Left lung (tissue), 10 donors: ENCODE data around the gene SPPL2B. TPM values are rescaled to one million over a fixed set of nuclear protein-coding genes. Genes with fewer than 3 reads are reported as not detected.
A peak's percentile ranks its signal among the peaks of the same experiment; 100 is the strongest.

Source experiments
- ATAC-seq: fragments of 200-7000 bp; cut with Tn5 transposase; one replicate; pipeline ENCODE4 v1.9.1; 2020; ENCODE audit warnings: moderate library complexity
- DNase-seq, 4 donors: peaks; one replicate each; pipeline ENCODE4 v3.0.0-alpha.2; 2013 to 2020
- H3K27ac ChIP-seq, 2 donors: fragments of 200-600 bp; sonication (generic) in 1 of 2; one replicate each; pipeline versions ENCODE4 v1.5.0 to v1.8.0; 2020 to 2021
- H3K27me3 ChIP-seq, 2 donors: fragments of 200-600 bp; sonication (generic) in 1 of 2; one replicate each; pipeline versions ENCODE4 v1.5.0 to v1.8.0; 2020 to 2021
- H3K36me3 ChIP-seq, 2 donors: fragments of 200-600 bp; sonication (generic) in 1 of 2; one replicate each; pipeline versions ENCODE4 v1.5.0 to v1.8.0; 2020 to 2021
- H3K4me1 ChIP-seq, 2 donors: fragments of 200-600 bp; one replicate each; pipeline ENCODE4 v1.8.0; 2021
- H3K4me3 ChIP-seq, 2 donors: fragments of 200-600 bp; sonication (generic) in 1 of 2; one replicate each; pipeline versions ENCODE4 v1.5.0 to v1.8.0; 2020 to 2021; ENCODE audit warnings: mild to moderate bottlenecking in 1 of 2
- H3K9me3 ChIP-seq, 2 donors: fragments of 200-600 bp; sonication (generic) in 1 of 2; one replicate each; pipeline versions ENCODE4 v1.5.0 to v1.8.0; 2020 to 2021
- intact Hi-C, 2 donors: fragments of 100-400 bp; cut with DNase I; formaldehyde crosslinking; loops; one replicate each; pipeline versions ENCODE4 v1.11.2 to v1.14.2; 2022
- polyA plus RNA-seq, 6 donors: library from polyadenylated mRNA; unstranded; fragments of 120-200 nt; gene quantifications; one replicate each; pipeline ENCODE4 v1.2.1, GENCODE V29; 2013; ENCODE audit not compliant: insufficient read length in 6 of 6
- total RNA-seq, 2 donors: library from RNA; stranded (reverse); fragmentation: NEBNext Ultra II Directional; extraction: Animal tissue kit (Norgen Biotek cat#: 25700); gene quantifications; one replicate each; pipeline ENCODE4 v1.2.1, GENCODE V29; 2021
- TF ChIP-seq, protein P1 (sequence below), 2 donors: fragments of 200-600 bp; sonication (generic) in 1 of 2; IDR thresholded peaks; one replicate each; pipeline versions ENCODE4 v1.5.0 to v1.8.0; 2021; ENCODE audit warnings: antibody characterized with exemption in 2 of 2
- donor health status: DM: no; HTN: yes; CAD: no.
- donor health status: DM: no; HTN: no; CAD: no.

SPPL2B gene
- total and polyA plus RNA-seq, 8 donors: 47.5 to 106 (median 69.7) TPM

DNA sequence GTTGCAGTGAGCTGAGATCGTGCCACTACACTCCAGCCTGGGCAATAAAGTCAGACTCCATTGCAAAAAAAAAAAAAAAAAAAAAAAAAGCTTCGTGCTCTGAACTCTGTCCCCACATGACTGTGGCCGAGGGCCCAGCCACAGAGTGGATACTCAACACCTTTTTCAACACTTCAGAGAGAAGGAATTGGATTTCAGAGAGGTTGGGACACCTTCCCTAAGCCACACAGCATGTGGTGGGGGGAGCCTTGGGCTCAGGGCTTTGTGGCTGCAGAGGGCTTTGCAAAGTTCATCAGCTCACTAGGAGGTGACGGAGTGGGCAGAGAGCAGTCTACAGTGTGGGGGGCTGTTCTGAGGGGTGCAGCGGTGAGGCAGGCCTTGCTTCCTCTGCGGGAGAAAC lies 9.6 kb upstream of the SPPL2B start:
- H3K36me3 ChIP-seq: peaks cover 0 to 29% of the 10 kb centered on the region in 2 donors
- H3K27me3 ChIP-seq: peaks cover 0 to 1% of the 10 kb centered on the region in 2 donors
- DNase-seq (no peak), ATAC-seq (no peak)
- H3K4me3 ChIP-seq: no peak overlapping the region
- intact Hi-C loops: no loop called here
- H3K9me3 ChIP-seq: peaks cover 0 to 7% of the 10 kb centered on the region in 2 donors
- H3K4me1 ChIP-seq: peaks cover 0 to 9% of the 10 kb centered on the region in 2 donors
- H3K27ac ChIP-seq: no peak overlapping the region
- TF ChIP-seq, protein P1, sequence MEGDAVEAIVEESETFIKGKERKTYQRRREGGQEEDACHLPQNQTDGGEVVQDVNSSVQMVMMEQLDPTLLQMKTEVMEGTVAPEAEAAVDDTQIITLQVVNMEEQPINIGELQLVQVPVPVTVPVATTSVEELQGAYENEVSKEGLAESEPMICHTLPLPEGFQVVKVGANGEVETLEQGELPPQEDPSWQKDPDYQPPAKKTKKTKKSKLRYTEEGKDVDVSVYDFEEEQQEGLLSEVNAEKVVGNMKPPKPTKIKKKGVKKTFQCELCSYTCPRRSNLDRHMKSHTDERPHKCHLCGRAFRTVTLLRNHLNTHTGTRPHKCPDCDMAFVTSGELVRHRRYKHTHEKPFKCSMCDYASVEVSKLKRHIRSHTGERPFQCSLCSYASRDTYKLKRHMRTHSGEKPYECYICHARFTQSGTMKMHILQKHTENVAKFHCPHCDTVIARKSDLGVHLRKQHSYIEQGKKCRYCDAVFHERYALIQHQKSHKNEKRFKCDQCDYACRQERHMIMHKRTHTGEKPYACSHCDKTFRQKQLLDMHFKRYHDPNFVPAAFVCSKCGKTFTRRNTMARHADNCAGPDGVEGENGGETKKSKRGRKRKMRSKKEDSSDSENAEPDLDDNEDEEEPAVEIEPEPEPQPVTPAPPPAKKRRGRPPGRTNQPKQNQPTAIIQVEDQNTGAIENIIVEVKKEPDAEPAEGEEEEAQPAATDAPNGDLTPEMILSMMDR (IDR thresholded peaks at IDR 0.05): no peak

DNA sequence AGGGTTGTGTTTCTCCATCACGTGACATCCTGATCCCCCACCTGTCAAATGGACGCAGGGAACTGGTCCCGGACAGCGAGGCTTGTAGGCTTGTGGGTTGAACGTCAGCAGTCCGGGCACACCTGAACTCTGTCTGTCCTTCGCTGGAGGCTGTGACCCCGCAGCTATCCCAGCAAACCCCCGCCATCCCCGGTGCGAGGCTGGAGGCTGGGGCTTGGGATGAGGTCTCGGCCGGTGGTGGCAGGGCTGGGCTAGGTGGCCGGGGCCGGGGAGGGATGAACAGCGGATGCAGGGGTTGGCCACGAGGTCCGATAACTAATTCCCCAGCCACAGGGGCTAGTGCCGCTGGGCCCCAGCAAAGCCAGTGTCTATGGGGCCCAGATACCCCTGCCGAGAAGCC lies 8.9 kb upstream of the SPPL2B start:
- peak in 1 of 4 donors; percentile 65 for DNase-seq
- intact Hi-C loops: no loop called here
- Histone ChIP-seq H3K27ac (no peak overlapping the region), H3K4me3 (no peak overlapping the region), H3K36me3 (peaks cover 0 to 35% of the 10 kb centered on the region in 2 donors), H3K9me3 (peaks cover 0 to 7% of the 10 kb centered on the region in 2 donors), H3K27me3 (no peaks in the 10 kb centered on the region), H3K4me1 (peaks cover 0 to 9% of the 10 kb centered on the region in 2 donors)
- TF ChIP-seq, protein P1 (IDR thresholded peaks at IDR 0.05): no peak
- ATAC-seq: no peak

DNA sequence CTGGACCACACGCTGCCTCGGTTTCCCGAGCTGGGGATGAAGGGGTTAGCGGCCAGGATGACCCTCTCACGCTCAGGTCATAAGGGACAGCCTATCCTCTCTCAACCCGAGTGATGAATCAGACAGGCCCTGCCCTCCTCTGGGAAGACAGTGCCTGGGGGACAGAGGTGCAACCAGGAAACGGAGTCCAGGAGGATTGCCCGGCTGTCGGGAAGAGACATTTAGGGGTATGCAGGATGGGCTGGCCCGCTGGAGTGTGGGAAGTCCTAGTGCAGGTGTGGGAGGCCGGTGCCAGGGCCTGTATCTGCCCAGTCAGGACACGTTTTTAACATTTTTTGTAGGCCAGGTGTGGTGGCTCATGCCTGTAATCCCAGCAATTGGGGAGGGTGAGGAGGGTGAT lies 8.4 kb upstream of the SPPL2B start:
- H3K9me3 ChIP-seq: peaks cover 0 to 4% of the 10 kb centered on the region in 2 donors
- no peaks in the 10 kb centered on the region for H3K27me3 ChIP-seq
- intact Hi-C loops: no loop called here
- ATAC-seq (no peak), DNase-seq (no peak)
- peaks cover 0 to 40% of the 10 kb centered on the region in 2 donors for H3K36me3 ChIP-seq
- peaks cover 0 to 9% of the 10 kb centered on the region in 2 donors for H3K4me1 ChIP-seq
- TF ChIP-seq, protein P1 (IDR thresholded peaks at IDR 0.05): no peak
- H3K27ac ChIP-seq: no peak overlapping the region
- no peak overlapping the region for H3K4me3 ChIP-seq

DNA sequence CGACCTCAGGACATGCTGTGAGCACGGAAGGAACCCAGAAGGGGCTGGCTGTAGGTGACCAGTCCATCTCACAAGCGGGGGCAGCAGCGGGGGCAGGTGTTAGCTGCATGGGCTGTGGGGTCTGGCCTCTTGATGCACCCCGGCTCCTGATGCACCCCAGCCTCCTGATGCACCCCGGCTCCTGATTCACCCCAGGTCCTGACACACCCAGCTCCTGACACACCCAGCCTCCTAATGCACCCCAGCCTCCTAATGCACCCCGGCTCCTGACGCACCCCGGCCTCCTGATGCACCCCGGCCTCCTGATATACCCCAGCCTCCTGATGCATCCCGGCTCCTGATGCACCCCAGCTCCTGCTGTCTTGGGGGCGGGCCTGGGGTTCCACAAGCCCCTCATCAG lies 7.5 kb upstream of the SPPL2B start:
- Histone ChIP-seq H3K9me3 (no peaks in the 10 kb centered on the region), H3K27me3 (no peaks in the 10 kb centered on the region), H3K27ac (no peak overlapping the region), H3K4me3 (no peak overlapping the region), H3K4me1 (peaks cover 0 to 13% of the 10 kb centered on the region in 2 donors), H3K36me3 (peaks cover 0 to 49% of the 10 kb centered on the region in 2 donors)
- TF ChIP-seq, protein P1 (IDR thresholded peaks at IDR 0.05): no peak
- intact Hi-C loops: no loop called here
- ATAC-seq (no peak), DNase-seq (no peak)

DNA sequence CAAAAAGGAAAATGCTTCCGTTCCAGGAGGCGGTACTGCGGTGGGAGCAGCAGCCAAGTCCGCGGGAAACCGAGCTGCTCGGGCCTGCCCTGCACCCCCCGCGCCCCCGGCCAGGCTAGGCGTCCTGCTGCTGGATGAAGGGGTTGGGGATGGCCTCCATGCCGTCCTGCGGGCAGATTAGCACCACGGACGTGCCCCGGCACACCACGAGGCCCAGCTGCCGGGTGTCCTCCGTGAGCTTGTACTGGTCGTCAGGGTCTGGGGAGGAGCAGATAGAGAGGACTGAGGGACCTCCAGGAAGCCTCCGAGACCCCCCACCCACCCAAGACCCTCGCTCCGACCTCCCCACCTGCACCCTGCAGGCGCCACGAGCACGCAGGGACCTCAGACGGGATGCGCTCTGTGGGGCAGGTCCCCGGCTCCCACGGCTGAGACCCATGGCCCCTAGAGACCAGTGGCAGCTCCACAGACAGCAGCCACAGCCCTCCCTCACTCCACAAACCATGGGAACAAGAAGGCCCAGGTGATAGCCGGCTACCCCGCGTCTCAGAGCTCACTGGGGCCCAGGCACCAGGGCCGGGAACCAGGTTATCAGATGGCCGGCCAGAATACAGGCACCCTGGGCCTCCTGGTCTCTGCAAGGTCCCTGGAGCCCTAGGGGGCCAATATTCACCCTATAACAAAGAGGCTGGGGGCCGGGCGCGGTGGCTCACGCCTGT lies 6.8 kb upstream of the SPPL2B start:
- Histone ChIP-seq H3K9me3 (no peaks in the 10 kb centered on the region), H3K36me3 (peaks cover 0 to 49% of the 10 kb centered on the region in 2 donors), H3K4me1 (peaks cover 0 to 13% of the 10 kb centered on the region in 2 donors), H3K4me3 (no peak overlapping the region), H3K27me3 (no peaks in the 10 kb centered on the region), H3K27ac (no peak overlapping the region)
- DNase-seq: peak in 1 of 4 donors; percentile 62
- ATAC-seq: no peak
- intact Hi-C loops: no loop called here
- TF ChIP-seq, protein P1 (IDR thresholded peaks at IDR 0.05): no peak
